ENCODE data around the gene SLC32A1. TPM values are rescaled to one million over a fixed set of nuclear protein-coding genes. Genes with fewer than 3 reads are reported as not detected.

The SLC32A1 gene, protein sequence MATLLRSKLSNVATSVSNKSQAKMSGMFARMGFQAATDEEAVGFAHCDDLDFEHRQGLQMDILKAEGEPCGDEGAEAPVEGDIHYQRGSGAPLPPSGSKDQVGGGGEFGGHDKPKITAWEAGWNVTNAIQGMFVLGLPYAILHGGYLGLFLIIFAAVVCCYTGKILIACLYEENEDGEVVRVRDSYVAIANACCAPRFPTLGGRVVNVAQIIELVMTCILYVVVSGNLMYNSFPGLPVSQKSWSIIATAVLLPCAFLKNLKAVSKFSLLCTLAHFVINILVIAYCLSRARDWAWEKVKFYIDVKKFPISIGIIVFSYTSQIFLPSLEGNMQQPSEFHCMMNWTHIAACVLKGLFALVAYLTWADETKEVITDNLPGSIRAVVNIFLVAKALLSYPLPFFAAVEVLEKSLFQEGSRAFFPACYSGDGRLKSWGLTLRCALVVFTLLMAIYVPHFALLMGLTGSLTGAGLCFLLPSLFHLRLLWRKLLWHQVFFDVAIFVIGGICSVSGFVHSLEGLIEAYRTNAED
- total RNA-seq, result not detected in 2 replicates

DNA sequence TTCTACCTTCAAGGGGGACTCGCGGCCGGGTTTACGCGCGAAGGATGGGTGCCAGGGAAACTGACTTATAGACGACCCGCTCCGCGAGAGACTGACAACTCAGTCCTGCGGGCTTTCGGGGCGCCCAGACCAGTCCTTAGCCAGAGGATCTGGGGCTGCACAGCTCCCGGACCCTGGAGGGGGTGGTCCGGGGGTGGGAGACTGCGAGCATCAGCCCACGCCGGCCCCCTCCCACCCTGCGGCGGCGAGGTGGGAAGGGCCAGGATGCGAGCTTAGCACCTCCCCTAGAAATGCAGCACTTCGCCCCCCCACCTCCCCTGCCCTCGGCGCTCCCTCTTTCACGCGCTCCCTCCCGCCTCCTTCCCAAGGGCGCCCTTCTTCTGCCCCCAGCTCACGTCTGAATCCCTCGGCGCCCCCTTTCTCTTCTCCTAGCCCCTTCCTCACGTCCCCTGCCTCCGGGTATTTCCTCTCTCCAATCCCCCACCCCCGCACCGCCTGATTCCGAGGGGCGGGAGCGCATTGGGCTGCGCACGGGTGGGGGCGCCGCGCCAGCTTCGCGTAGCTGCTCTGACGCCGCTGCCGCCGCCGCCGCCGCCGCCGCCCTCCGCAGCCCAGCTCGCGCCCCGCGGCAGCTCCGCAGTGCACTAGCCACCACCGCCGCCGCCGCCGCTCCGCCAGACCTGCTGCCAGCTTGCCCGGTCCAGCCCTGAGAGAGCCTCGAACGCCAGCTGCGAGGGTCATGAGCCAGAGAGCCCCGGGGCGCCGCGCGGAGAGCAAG lies at the start of gene SLC32A1:
Gene SLC32A1 (plus strand): TSS at position 639 of the 778 bp plus-strand sequence. CDS start 239 bp downstream, outside the sequence.

DNA sequence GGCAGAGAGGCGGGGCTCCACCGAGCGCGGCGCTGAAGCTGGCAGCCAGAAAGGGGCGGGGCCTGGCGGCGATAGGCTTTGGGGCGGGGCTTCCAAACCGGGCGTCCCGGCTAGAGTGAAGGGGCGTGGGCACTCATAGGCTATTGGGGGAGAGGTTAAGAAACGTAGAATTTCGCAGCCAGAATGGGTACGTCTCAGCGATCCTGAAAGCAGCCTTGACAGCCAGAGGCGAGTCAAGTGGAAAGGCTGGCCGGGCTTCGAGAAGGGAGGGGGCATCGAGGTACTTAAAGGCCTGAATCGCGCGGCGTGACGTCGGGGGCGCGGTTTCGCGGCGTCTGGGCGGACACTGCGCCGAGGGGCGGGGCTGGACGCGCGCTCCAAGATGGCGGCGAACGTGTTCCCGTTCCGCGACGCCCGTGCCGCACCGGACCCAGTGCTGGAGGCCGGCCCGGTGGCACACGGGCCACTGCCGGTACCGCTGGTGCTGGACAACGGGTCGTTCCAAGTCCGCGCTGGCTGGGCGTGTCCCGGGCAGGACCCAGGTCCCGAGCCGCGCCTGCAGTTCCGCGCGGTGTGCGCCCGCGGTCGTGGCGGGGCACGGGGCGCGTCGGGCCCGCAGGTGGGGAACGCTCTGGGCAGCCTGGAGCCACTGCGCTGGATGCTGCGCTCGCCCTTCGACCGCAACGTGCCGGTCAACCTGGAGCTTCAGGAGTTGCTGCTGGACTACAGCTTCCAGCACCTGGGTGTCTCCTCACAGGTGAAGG lies 24.0 kb downstream of the SLC32A1 start, which contains the start of gene ACTR5:
Gene ACTR5 (plus strand): TSS at position 364 of the 764 bp plus-strand sequence. CDS start 19 bp downstream, at position 383.

Small RNAs within 50 kb of the gene (small RNA-seq; reads per million reads assigned to genes)
- gene RF00017, result not detected

Other genes starting within 250 kb of the SLC32A1 start
- gene ADIG, start 143.3 kb upstream of the SLC32A1 start, total RNA-seq, result not detected in 2 replicates
- not detected in 2 replicates for gene ARHGAP40, start 122.7 kb upstream of the SLC32A1 start, total RNA-seq
- 5.5 and 9.8 TPM in 2 replicates for gene ACTR5, start 24.0 kb downstream of the SLC32A1 start, total RNA-seq
- not detected in 2 replicates for gene PPP1R16B, start 81.2 kb downstream of the SLC32A1 start, total RNA-seq
- 15.8 and 28.7 TPM in 2 replicates for gene FAM83D, start 201.9 kb downstream of the SLC32A1 start, total RNA-seq
- gene DHX35, start 237.9 kb downstream of the SLC32A1 start, total RNA-seq, result 8.8 and 11.5 TPM in 2 replicates